Measurements from ENCODE around the gene CLEC16A. TPM values are rescaled to one million over a fixed set of nuclear protein-coding genes. Genes with fewer than 3 reads are reported as not detected.
"Not testable (repeated sequence)": the region's sequence is repeated elsewhere in the genome, so short reads cannot be mapped to it uniquely, and the experiment has no call there.

Gene CLEC16A
- total RNA-seq, 3 donors from 2014 or later = 20.0 to 35.3 (median 33.1) TPM

GRCh38 chr16:10926094-10926493 is 18.3 kb upstream of the CLEC16A start:
- Histone ChIP-seq H3K4me3 (no peak overlapping the region), H3K27me3 (no peaks in the 10 kb centered on the region), H3K36me3 (no peaks in the 10 kb centered on the region), H3K4me1 (no peaks in the 10 kb centered on the region), H3K27ac (no peak overlapping the region), H3K9me3 (no peaks in the 10 kb centered on the region)
- TF ChIP-seq, protein P1, sequence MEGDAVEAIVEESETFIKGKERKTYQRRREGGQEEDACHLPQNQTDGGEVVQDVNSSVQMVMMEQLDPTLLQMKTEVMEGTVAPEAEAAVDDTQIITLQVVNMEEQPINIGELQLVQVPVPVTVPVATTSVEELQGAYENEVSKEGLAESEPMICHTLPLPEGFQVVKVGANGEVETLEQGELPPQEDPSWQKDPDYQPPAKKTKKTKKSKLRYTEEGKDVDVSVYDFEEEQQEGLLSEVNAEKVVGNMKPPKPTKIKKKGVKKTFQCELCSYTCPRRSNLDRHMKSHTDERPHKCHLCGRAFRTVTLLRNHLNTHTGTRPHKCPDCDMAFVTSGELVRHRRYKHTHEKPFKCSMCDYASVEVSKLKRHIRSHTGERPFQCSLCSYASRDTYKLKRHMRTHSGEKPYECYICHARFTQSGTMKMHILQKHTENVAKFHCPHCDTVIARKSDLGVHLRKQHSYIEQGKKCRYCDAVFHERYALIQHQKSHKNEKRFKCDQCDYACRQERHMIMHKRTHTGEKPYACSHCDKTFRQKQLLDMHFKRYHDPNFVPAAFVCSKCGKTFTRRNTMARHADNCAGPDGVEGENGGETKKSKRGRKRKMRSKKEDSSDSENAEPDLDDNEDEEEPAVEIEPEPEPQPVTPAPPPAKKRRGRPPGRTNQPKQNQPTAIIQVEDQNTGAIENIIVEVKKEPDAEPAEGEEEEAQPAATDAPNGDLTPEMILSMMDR (IDR thresholded peaks at IDR 0.05) = no peak
- TF ChIP-seq POLR2A (IDR thresholded peaks at IDR 0.05) = no peak
- no peak for TF ChIP-seq POLR2AphosphoS5 (IDR thresholded peaks at IDR 0.05)
- intact Hi-C loops (cut with DNase I; ENCODE audit: low total_unique reads) = no loop called here
- no peak for DNase-seq (ENCODE audit: low spot score in 2 of 2)

DNA sequence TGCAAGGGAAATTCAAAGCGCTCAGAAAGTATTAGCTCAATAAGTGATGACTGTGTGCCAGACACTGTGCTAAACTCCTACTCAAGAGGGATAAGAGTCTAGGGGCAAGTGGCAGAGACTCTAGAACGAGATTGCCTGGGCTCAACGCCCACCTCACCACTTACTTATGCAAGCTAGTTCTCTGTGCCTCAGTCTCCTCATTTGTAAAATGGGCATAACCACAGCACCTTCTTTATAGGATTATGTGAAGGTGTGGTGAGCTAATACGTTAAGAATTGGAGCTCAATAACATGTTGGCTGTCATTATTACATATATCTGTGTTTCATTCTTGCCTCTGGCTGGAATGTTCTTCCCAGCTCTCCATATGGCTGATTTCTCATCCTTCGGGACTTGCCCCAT is 17.5 kb upstream of the CLEC16A start:
- no peak for DNase-seq (ENCODE audit: low spot score in 2 of 2)
- no peak overlapping the region for H3K4me3 ChIP-seq
- no peaks in the 10 kb centered on the region for H3K27me3 ChIP-seq
- no peaks in the 10 kb centered on the region for H3K4me1 ChIP-seq
- H3K36me3 ChIP-seq = no peaks in the 10 kb centered on the region
- intact Hi-C loops (cut with DNase I; ENCODE audit: low total_unique reads) = no loop called here
- H3K27ac ChIP-seq = no peak overlapping the region
- TF ChIP-seq, protein P1 (IDR thresholded peaks at IDR 0.05) = no peak
- TF ChIP-seq POLR2AphosphoS5 (IDR thresholded peaks at IDR 0.05) (no peak), POLR2A (IDR thresholded peaks at IDR 0.05) (no peak)
- no peaks in the 10 kb centered on the region for H3K9me3 ChIP-seq

DNA sequence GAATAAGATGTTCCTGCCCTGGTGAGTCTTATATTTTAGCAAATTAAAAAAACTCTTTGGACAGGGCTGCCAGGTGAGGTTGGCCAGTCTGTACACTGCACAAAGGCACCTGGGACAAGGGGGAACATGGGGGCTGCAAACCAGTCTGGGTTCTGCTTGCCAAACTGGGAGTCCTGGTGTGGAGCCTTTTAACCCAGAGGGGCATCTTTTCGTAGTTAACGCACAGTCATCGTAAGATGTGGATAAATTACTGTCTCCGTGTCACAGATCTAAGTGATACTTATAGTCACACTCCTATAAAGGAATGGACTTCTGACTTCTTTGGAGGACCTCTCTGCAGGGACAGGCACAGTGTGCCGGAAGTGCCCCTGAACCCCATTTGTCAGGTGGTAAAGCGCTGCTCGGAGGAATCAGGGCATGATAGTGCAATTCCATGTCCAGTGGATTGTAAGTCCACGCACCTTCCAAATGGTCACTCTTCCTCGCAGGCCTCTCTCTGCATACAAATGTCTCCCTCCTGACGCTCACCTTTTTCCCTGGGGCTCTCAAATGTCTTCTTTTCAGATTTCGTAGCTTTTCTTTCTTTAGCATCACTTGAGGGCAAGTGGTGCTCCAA is 16.8 kb upstream of the CLEC16A start:
- Histone ChIP-seq H3K4me1 (no peaks in the 10 kb centered on the region), H3K36me3 (no peaks in the 10 kb centered on the region), H3K9me3 (no peaks in the 10 kb centered on the region), H3K4me3 (no peak overlapping the region), H3K27me3 (no peaks in the 10 kb centered on the region), H3K27ac (no peak overlapping the region)
- TF ChIP-seq POLR2AphosphoS5 (IDR thresholded peaks at IDR 0.05) (no peak), POLR2A (IDR thresholded peaks at IDR 0.05) (no peak)
- TF ChIP-seq, protein P1 (IDR thresholded peaks at IDR 0.05) = no peak
- DNase-seq (ENCODE audit: low spot score in 2 of 2) = no peak
- intact Hi-C loops (cut with DNase I; ENCODE audit: low total_unique reads) = no loop called here

DNA sequence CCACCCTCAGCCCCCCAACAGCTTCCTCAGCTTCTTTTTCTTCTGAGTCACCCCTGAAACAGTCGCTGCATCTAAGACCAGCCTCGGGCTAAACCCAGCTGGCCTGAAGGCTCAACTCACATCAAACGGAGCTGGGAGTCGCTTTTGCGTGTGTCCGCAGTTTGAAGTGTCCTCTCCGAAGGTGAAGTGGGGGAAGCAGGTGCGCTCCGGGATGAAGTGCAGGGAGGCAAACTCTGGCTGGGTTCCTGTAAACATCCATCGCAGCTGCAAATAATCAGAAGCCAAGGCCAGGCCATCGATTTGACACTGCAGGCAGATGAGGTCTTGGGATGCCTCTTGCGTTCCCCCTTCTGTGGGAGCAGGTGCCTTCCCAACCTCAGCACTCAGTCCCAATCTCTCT is 15.3 kb upstream of the CLEC16A start:
- H3K9me3 ChIP-seq; intact Hi-C loops (cut with DNase I; ENCODE audit: low total_unique reads); H3K36me3 ChIP-seq; DNase-seq (ENCODE audit: low spot score in 2 of 2); H3K27me3 ChIP-seq; H3K27ac ChIP-seq; H3K4me3 ChIP-seq; H3K4me1 ChIP-seq: not testable (repeated sequence)

DNA sequence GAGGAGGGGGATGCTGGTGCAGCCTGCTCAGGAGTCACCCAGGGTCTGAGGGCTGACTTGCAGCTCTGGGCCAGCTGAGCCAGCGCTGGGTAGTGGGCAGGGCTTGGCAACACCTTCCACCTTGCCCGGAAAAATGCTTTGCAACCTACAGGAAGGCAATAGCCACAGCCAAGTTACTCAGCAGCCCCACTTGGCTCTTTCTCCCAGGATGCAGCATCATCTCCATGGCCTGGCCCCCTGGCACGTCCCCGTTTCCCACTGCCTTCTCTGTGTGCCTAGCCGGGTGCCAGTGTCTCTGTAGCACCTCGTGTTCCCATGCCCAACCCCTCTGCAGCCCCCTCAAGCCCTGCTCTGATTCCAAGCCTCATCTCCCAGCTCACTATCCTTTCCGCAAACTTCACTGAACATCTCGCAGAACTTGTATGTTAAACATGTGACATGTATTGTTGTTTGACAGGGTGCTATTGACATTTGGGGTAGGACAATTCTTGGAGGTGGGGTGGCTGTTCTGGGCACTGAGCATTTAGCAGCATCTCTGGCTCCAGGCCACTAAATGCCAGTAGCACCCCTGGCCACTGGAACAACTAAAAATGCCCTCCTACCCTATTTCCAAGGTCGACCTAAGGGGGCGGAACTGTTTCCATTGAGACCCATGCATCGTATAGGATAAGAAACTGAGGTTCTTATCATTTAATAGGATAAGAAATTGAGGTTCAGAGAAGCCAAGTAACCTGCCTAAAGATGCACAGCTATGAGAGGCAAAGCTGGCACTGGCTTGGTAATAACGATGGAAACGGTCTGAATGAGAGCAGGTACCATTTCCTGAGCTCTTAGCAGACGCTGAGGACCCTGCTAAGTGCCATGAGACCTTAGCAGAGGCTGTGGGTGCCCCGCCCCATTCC is 14.3 kb upstream of the CLEC16A start:
- H3K9me3 ChIP-seq = no peaks in the 10 kb centered on the region
- intact Hi-C loops (cut with DNase I; ENCODE audit: low total_unique reads) = no loop called here
- H3K4me3 ChIP-seq = no peak overlapping the region
- peaks cover 0 to 3% of the 10 kb centered on the region in 2 donors for H3K4me1 ChIP-seq
- no peaks in the 10 kb centered on the region for H3K27me3 ChIP-seq
- TF ChIP-seq POLR2AphosphoS5 (IDR thresholded peaks at IDR 0.05) = no peak
- TF ChIP-seq, protein P1 (IDR thresholded peaks at IDR 0.05) = no peak
- H3K36me3 ChIP-seq = no peaks in the 10 kb centered on the region
- no peak for DNase-seq (ENCODE audit: low spot score in 2 of 2)
- H3K27ac ChIP-seq = peak overlapping the region in 1 of 2 donors; percentile 27

All from breast epithelium (tissue), 4 donors.